ENCODE measurements around the gene KLHL14. TPM values are rescaled to one million over a fixed set of nuclear protein-coding genes. Genes with fewer than 3 reads are reported as not detected.

KLHL14 gene
- total and polyA plus RNA-seq, 2 of the 13 experiments (the other 11 are each of a cell fraction or from before 2014, with no cell fraction given): 16.0 to 41.8 TPM

- TF ChIP-seq DRAP1 (CRISPR knock-in tag; IDR thresholded peaks at IDR 0.05) (no peak), HNF1B (CRISPR knock-in tag; IDR thresholded peaks at IDR 0.05) (no peak), ZNF263 (CRISPR knock-in tag; IDR thresholded peaks at IDR 0.05) (no peak), KLF16 (CRISPR knock-in tag; IDR thresholded peaks at IDR 0.05) (no peak), ZNF33A (CRISPR knock-in tag; IDR thresholded peaks at IDR 0.05; ENCODE audit: borderline replicate concordance) (no peak), ZNF687 (CRISPR knock-in tag; IDR thresholded peaks at IDR 0.05) (no peak), ZNF704 (CRISPR knock-in tag; IDR thresholded peaks at IDR 0.05; ENCODE audit: borderline replicate concordance) (no peak), KLF15 (CRISPR knock-in tag; IDR thresholded peaks at IDR 0.05; ENCODE audit: borderline replicate concordance) (no peak), RXRA (CRISPR knock-in tag; IDR thresholded peaks at IDR 0.05) (no peak), ZXDC (CRISPR knock-in tag; IDR thresholded peaks at IDR 0.05) (no peak), SP4 (CRISPR knock-in tag; IDR thresholded peaks at IDR 0.05) (no peak)
Observed at GRCh38 chr18:32802591-32803451, 30.0 kb upstream of the KLHL14 start (continued).

Measured in HepG2 (cell line).